H1 (cell line): Measurements from ENCODE around the gene EXOSC5. TPM values are rescaled to one million over a fixed set of nuclear protein-coding genes. Genes with fewer than 3 reads are reported as not detected.

Experiments used
- CTCF ChIA-PET: fragments of 300-600 bp; sonication (Branson Sonifier 250); formaldehyde crosslinking; loops from one replicate; lab custom pipeline; 2021; ENCODE audit not compliant: partially characterized antibody; lab: Charles Lee
- POLR2A ChIA-PET: fragments of 300-600 bp; sonication (Branson Sonifier 250); formaldehyde crosslinking; loops from one replicate; lab custom pipeline; 2021; ENCODE audit warnings: inconsistent platforms; ENCODE audit not compliant: partially characterized antibody; lab: Charles Lee
- DNase-seq, 2 experiments: peaks; one replicate each; pipeline versions ENCODE4 v3.0.0 to v3.0.0-alpha.2; 2010 to 2022; ENCODE audit warnings: low spot score in 2 of 2, low read depth in 1 of 2, mixed read lengths in 1 of 2
- FAIRE-seq: peaks from 2 replicates; lab custom pipeline; 2011; peaks lifted over from hg19 to GRCh38; lab: Jason Lieb, UNC
- H2AFZ ChIP-seq: 2 replicates; pipeline ENCODE4 v1.8.1; 2012; ENCODE audit warnings: low read length, inconsistent platforms
- H2AK5ac ChIP-seq: 2 replicates; pipeline ENCODE4 v1.6.1; 2013; ENCODE audit warnings: low read depth, low read length
- H2BK120ac ChIP-seq: replicated peaks from 2 replicates; pipeline ENCODE3; 2013; ENCODE audit warnings: low read depth, low read length, inconsistent platforms
- H2BK12ac ChIP-seq: 2 replicates; pipeline ENCODE4 v1.6.1; 2013; ENCODE audit warnings: low read depth, low read length
- H2BK15ac ChIP-seq: 2 replicates; pipeline ENCODE4 v1.6.1; 2013; ENCODE audit warnings: low read length
- H2BK20ac ChIP-seq: 2 replicates; pipeline ENCODE4 v1.6.1; 2013; ENCODE audit warnings: low read length
- H2BK5ac ChIP-seq: 2 replicates; pipeline ENCODE4 v1.6.1; 2013; ENCODE audit warnings: low read depth, low read length
- H3K14ac ChIP-seq: 2 replicates; pipeline ENCODE4 v1.6.1; 2013; ENCODE audit warnings: inconsistent platforms; ENCODE audit not compliant: insufficient read length
- H3K18ac ChIP-seq: 2 replicates; pipeline ENCODE4 v1.6.1; 2013; ENCODE audit warnings: low read length; ENCODE audit errors: extremely low read depth
- H3K23ac ChIP-seq: 2 replicates; pipeline ENCODE4 v1.6.1; 2013; ENCODE audit warnings: inconsistent platforms; ENCODE audit not compliant: insufficient read length
- H3K23me2 ChIP-seq: 2 replicates; pipeline ENCODE4 v1.6.1; 2013; ENCODE audit warnings: low read depth, low read length
- H3K27ac ChIP-seq: 2 replicates; pipeline ENCODE4 v1.6.1; 2011; ENCODE audit warnings: low read depth, low read length, inconsistent platforms
- H3K27me3 ChIP-seq, 4 experiments: replicated peaks in 1 of 4; 1 replicate in 1 of 4; 2 replicates in 3 of 4; pipeline versions ENCODE4 v1.6.1 to v1.8.1; 2011 to 2013; ENCODE audit warnings: low read length in 3 of 4, mild to moderate bottlenecking in 3 of 4, inconsistent platforms in 2 of 4, mixed read lengths in 2 of 4, moderate library complexity in 1 of 4; ENCODE audit not compliant: control insufficient read depth in 3 of 4, insufficient read depth in 3 of 4; ENCODE audit errors: extremely low read depth in 1 of 4
- H3K36me3 ChIP-seq, 4 experiments: 2 replicates each; pipeline versions ENCODE4 v1.6.1 to v1.8.1; 2011 to 2013; ENCODE audit warnings: mild to moderate bottlenecking in 4 of 4, low read length in 3 of 4, moderate library complexity in 2 of 4, control low read depth in 1 of 4, inconsistent platforms in 1 of 4; ENCODE audit not compliant: insufficient read depth in 4 of 4, control insufficient read depth in 2 of 4
- H3K4ac ChIP-seq: replicated peaks from 2 replicates; pipeline ENCODE3; 2013; ENCODE audit warnings: low read length, low read depth, mixed read lengths, inconsistent platforms; ENCODE audit not compliant: insufficient read length
- H3K4me1 ChIP-seq, 4 experiments: replicated peaks in 1 of 4; 1 replicate in 1 of 4; 2 replicates in 3 of 4; pipeline versions ENCODE4 v1.6.1 to v1.8.1; 2011 to 2013; ENCODE audit warnings: low read length in 3 of 4, inconsistent platforms in 2 of 4, mixed read lengths in 1 of 4; ENCODE audit not compliant: insufficient read depth in 4 of 4, control insufficient read depth in 3 of 4
- H3K4me2 ChIP-seq, 2 experiments: 2 replicates each; pipeline versions ENCODE4 v1.6.1 to v1.8.1; 2011 to 2013; ENCODE audit warnings: low read depth in 2 of 2, low read length in 2 of 2, control low read depth in 1 of 2, inconsistent platforms in 1 of 2, mild to moderate bottlenecking in 1 of 2; ENCODE audit not compliant: insufficient read depth in 1 of 2
- H3K4me3 ChIP-seq, 4 experiments: fragments of 200-600, 300-600 bp in 1 of 4; sonication (generic), shearing (Covaris generic), sonication (Bioruptor Twin) in 1 of 4; 2 replicates each; pipeline versions ENCODE4 v1.5.1 to v1.8.1; 2011 to 2016; ENCODE audit warnings: low read length in 4 of 4, low read depth in 3 of 4, control low read depth in 2 of 4, inconsistent platforms in 2 of 4, mild to moderate bottlenecking in 2 of 4, mixed read lengths in 1 of 4, moderate library complexity in 1 of 4; ENCODE audit not compliant: insufficient read depth in 2 of 4; ENCODE audit errors: extremely low read depth in 1 of 4
- H3K56ac ChIP-seq: replicated peaks from 2 replicates; pipeline ENCODE3; 2013; ENCODE audit warnings: low read depth, mild to moderate bottlenecking, mixed read lengths, low read length, inconsistent platforms; ENCODE audit not compliant: insufficient read length
- H3K79me1 ChIP-seq: 2 replicates; pipeline ENCODE4 v1.6.1; 2013; ENCODE audit warnings: low read depth, low read length, control low read depth
- H3K79me2 ChIP-seq, 2 experiments: 2 replicates each; pipeline versions ENCODE4 v1.6.1 to v1.8.1; 2012 to 2013; ENCODE audit warnings: low read length in 2 of 2, mild to moderate bottlenecking in 2 of 2, inconsistent platforms in 1 of 2; ENCODE audit not compliant: insufficient read depth in 2 of 2, control insufficient read depth in 1 of 2
- H3K9ac ChIP-seq, 4 experiments: replicated peaks in 1 of 4; 1 replicate in 1 of 4; 2 replicates in 3 of 4; pipeline versions ENCODE4 v1.6.1 to v1.8.1; 2011 to 2013; ENCODE audit warnings: low read depth in 3 of 4, low read length in 3 of 4, control low read depth in 2 of 4, mild to moderate bottlenecking in 2 of 4, moderate library complexity in 2 of 4, inconsistent platforms in 1 of 4; ENCODE audit errors: extremely low read depth in 1 of 4
- H3K9me3 ChIP-seq, 2 experiments: 2 replicates each; pipeline versions ENCODE4 v1.6.1 to v1.8.1; 2012 to 2013; ENCODE audit warnings: mild to moderate bottlenecking in 2 of 2, moderate library complexity in 2 of 2, control low read depth in 1 of 2, inconsistent platforms in 1 of 2, low read depth in 1 of 2, low read length in 1 of 2, mixed read lengths in 1 of 2; ENCODE audit not compliant: insufficient read depth in 2 of 2
- H4K20me1 ChIP-seq, 2 experiments: replicated peaks in 1 of 2; 2 replicates each; pipeline versions ENCODE3 to v1.8.1; 2011 to 2013; ENCODE audit warnings: inconsistent platforms in 2 of 2, low read length in 2 of 2, mild to moderate bottlenecking in 1 of 2; ENCODE audit not compliant: insufficient read depth in 2 of 2, control insufficient read depth in 1 of 2
- H4K5ac ChIP-seq: 2 replicates; pipeline ENCODE4 v1.6.1; 2013; ENCODE audit warnings: low read length, low read depth, mixed read lengths, inconsistent platforms; ENCODE audit not compliant: insufficient read length
- H4K8ac ChIP-seq: 2 replicates; pipeline ENCODE4 v1.8.0; 2013; ENCODE audit warnings: mild to moderate bottlenecking, moderate library complexity, low read length, inconsistent platforms; ENCODE audit not compliant: insufficient read depth; ENCODE audit errors: extremely low read depth
- H4K91ac ChIP-seq: replicated peaks from 2 replicates; pipeline ENCODE3; 2013; ENCODE audit warnings: low read length, mixed read lengths, inconsistent platforms; ENCODE audit not compliant: insufficient read length
- BACH1 ChIP-seq: IDR thresholded peaks from 2 replicates; pipeline ENCODE4 v1.6.1; 2012; ENCODE audit warnings: low read length, improper control_type of control experiment
- CHD1 ChIP-seq: IDR thresholded peaks from 2 replicates; pipeline ENCODE4 v1.6.1; 2012; ENCODE audit warnings: low read depth, low read length, improper control_type of control experiment
- CHD2 ChIP-seq: IDR thresholded peaks from 2 replicates; pipeline ENCODE4 v1.6.1; 2012; ENCODE audit warnings: low read length, improper control_type of control experiment
- CREB1 ChIP-seq: IDR thresholded peaks from 2 replicates; pipeline ENCODE4 v1.6.1; 2012; ENCODE audit warnings: inconsistent platforms
- HDAC6 ChIP-seq: IDR thresholded peaks from one replicate; pipeline ENCODE4 v1.7.1; 2012; ENCODE audit warnings: low read depth, mild to moderate bottlenecking, inconsistent platforms, low read length, moderate library complexity
- KDM1A ChIP-seq: fragments of 200-600, 300-600 bp; sonication (generic); IDR thresholded peaks from 2 replicates; pipeline ENCODE4 v1.7.1; 2016; ENCODE audit warnings: mild to moderate bottlenecking, low read length, borderline replicate concordance
- KDM4A ChIP-seq: IDR thresholded peaks from one replicate; pipeline ENCODE4 v1.7.1; 2012; ENCODE audit warnings: low read depth, mild to moderate bottlenecking, moderate library complexity, low read length, inconsistent platforms; ENCODE audit not compliant: severe bottlenecking
- NANOG ChIP-seq: IDR thresholded peaks from 2 replicates; pipeline ENCODE4 v1.6.1; 2011; ENCODE audit warnings: low read length, low read depth, mild to moderate bottlenecking, inconsistent platforms; ENCODE audit not compliant: insufficient read depth, poor library complexity, severe bottlenecking
- RFX5 ChIP-seq: IDR thresholded peaks from 2 replicates; pipeline ENCODE4 v1.6.1; 2011; ENCODE audit warnings: low read depth, low read length, improper control_type of control experiment, borderline replicate concordance
- SP1 ChIP-seq: IDR thresholded peaks from 2 replicates; pipeline ENCODE4 v1.6.1; 2011; ENCODE audit warnings: low read depth, low read length
- SP2 ChIP-seq: IDR thresholded peaks from 2 replicates; pipeline ENCODE4 v1.6.1; 2012; ENCODE audit warnings: mild to moderate bottlenecking, low read length, inconsistent platforms
- TCF12 ChIP-seq: IDR thresholded peaks from 2 replicates; pipeline ENCODE4 v1.6.1; 2011; ENCODE audit warnings: low read depth, mild to moderate bottlenecking, low read length
- TEAD4 ChIP-seq: IDR thresholded peaks from 2 replicates; pipeline ENCODE4 v1.6.1; 2012; ENCODE audit warnings: low read depth, low read length, inconsistent platforms, mixed read lengths
- WGBS, 2 experiments: shearing (Covaris generic) in 1 of 2; methylation state at CpG; one replicate each; pipeline versions ENCODE4 v1.1.6 to v1.1.7; 2013 to 2015; ENCODE audit warnings: low lambda C conversion rate in 2 of 2, mixed read lengths in 2 of 2, inconsistent platforms in 1 of 2, low coverage in 1 of 2, missing lambda C conversion rate in 1 of 2; ENCODE audit not compliant: insufficient replicate concordance in 2 of 2, insufficient coverage in 1 of 2, insufficient read length in 1 of 2; ENCODE audit errors: extremely low coverage in 1 of 2, missing lambda C conversion rate in 1 of 2; 5-methylcytosine and 5-hydroxymethylcytosine counted together
- polyA plus RNA-seq, 7 experiments: library from polyadenylated mRNA; depleted of rRNA in 3 of 7; stranded (reverse) in 5 of 7; unstranded in 2 of 7; fragments of >200 nt in 5 of 7; fragments of 200-250 nt in 2 of 7; gene quantifications; 1 replicate in 5 of 7; 2 replicates in 1 of 7; 4 replicates in 1 of 7; pipeline versions ENCODE4 v1.2.1 to v1.2.3, GENCODE V29; 2011 to 2013; ENCODE audit warnings: missing spikeins in 2 of 7, mixed read lengths in 2 of 7
- total RNA-seq: library from RNA; stranded (reverse); fragmentation: NEBNext Ultra II Directional; extraction: Animal tissue kit (Norgen Biotek cat#: 25700); gene quantifications from 2 replicates; pipeline ENCODE4 v1.2.1, GENCODE V29; 2021

The EXOSC5 gene
- total and polyA plus RNA-seq, 2 of the 8 experiments (the other 6 are each of a cell fraction or from before 2014, with no cell fraction given): 56.2 to 92.8 TPM

- H4K20me1 ChIP-seq: no peaks in the 10 kb centered on the region
- peak overlapping the region; percentile 80; the same call in 1 of the 2 replicates for H2BK12ac ChIP-seq
- WGBS, 2 experiments: 42% methylated on average over 6 of the region's 6 CpGs; no CpG with 5 or more reads in 1 of the 2 experiments
- H3K79me2 ChIP-seq: no peaks in the 10 kb centered on the region
- no peak overlapping the region; the same call in 1 of the 2 replicates for H2AK5ac ChIP-seq
- H3K9me3 ChIP-seq: no peaks in the 10 kb centered on the region
- H3K4ac ChIP-seq: no peak overlapping the region
- no peak overlapping the region for H3K18ac ChIP-seq
- no peak overlapping the region for H4K5ac ChIP-seq
- peaks cover 6% of the 10 kb centered on the region for H3K79me1 ChIP-seq
- H2BK120ac ChIP-seq: no peak overlapping the region
- no peak for DNase-seq
- peaks cover 6% of the 10 kb centered on the region for H3K23me2 ChIP-seq
- H3K4me1 ChIP-seq: peaks cover 0 to 6% (median 2%) of the 10 kb centered on the region in 4 experiments; a peak in 2 of 7 replicates
- peak overlapping the region; percentile 92 for H2AFZ ChIP-seq
- peak overlapping the region in 1 of 4 experiments; percentile 97; a peak in 2 of 7 replicates for H3K9ac ChIP-seq
- H3K4me3 ChIP-seq: peak overlapping the region; percentile 84 to 95 (median 90)
- H2BK5ac ChIP-seq: no peak overlapping the region; the same call in 1 of the 2 replicates
- H3K27ac ChIP-seq: no peak overlapping the region; the same call in 1 of the 2 replicates
- FAIRE-seq: no peak
- H3K23ac ChIP-seq: no peak overlapping the region
- no peak overlapping the region for H3K14ac ChIP-seq
- H3K27me3 ChIP-seq: no peaks in the 10 kb centered on the region
- peak overlapping the region; percentile 61; the same call in 1 of the 2 replicates for H2BK15ac ChIP-seq
- POLR2A ChIA-PET: interaction anchor here (0.6 to 3.1 kb wide), 11 partner anchors 10 to 99 kb away, joined by 3 to 29 read pairs (median 6); partner anchors contain the start of genes B3GNT8, DMAC2, HNRNPUL1 and TGFB1
- H2BK20ac ChIP-seq: no peak overlapping the region
- no peaks in the 10 kb centered on the region for H3K36me3 ChIP-seq
- CTCF ChIA-PET: interaction anchor here (1.0 to 4.6 kb wide), 5 partner anchors 9 to 237 kb away, joined by 3 to 37 read pairs (median 4); partner anchors contain the start of genes TGFB1 and TMEM91
- peak overlapping the region; percentile 82 to 83 for H3K4me2 ChIP-seq
- H3K56ac ChIP-seq: no peak overlapping the region
- no peak overlapping the region for H4K8ac ChIP-seq
- no peak overlapping the region for H4K91ac ChIP-seq
- TF ChIP-seq BACH1 (no peak), SP2 (no peak), RFX5 (no peak), CHD1 (no peak), CREB1 (no peak), KDM4A (no peak), NANOG (no peak), TEAD4 (no peak), TCF12 (no peak), KDM1A (no peak), CHD2 (no peak), SP1 (no peak), HDAC6 (no peak)
These were observed 33.8 kb downstream of the EXOSC5 start for GRCh38 chr19:41363371-41363752.
